Gastroesophageal sphincter (tissue), 3 donors: ENCODE results near the gene FAM50B.

Experiments used
- EP300 ChIP-seq: sonication (generic); formaldehyde crosslinking; IDR thresholded peaks from one replicate; pipeline ENCODE4 v1.6.1; 2017; ENCODE audit warnings: antibody characterized with exemption, mild to moderate bottlenecking
- POLR2A ChIP-seq, 2 donors: fragments of 450-650 bp; IDR thresholded peaks; one replicate each; pipeline ENCODE4 v1.6.1; 2017; ENCODE audit warnings: antibody characterized with exemption in 2 of 2, mild to moderate bottlenecking in 2 of 2, moderate library complexity in 1 of 2
- POLR2AphosphoS5 ChIP-seq: sonication (generic); formaldehyde crosslinking; IDR thresholded peaks from one replicate; pipeline ENCODE4 v1.6.1; 2017; ENCODE audit warnings: antibody characterized with exemption
- TF ChIP-seq, protein P1 (sequence below), 4 experiments: fragments of 200-600 bp in 2 of 4; fragments of 450-650 bp in 2 of 4; sonication (generic) in 1 of 4; IDR thresholded peaks; one replicate each; pipeline ENCODE4 v1.5.1; 2017 to 2019; ENCODE audit warnings: antibody characterized with exemption in 4 of 4, mild to moderate bottlenecking in 2 of 4, moderate library complexity in 2 of 4

DNA sequence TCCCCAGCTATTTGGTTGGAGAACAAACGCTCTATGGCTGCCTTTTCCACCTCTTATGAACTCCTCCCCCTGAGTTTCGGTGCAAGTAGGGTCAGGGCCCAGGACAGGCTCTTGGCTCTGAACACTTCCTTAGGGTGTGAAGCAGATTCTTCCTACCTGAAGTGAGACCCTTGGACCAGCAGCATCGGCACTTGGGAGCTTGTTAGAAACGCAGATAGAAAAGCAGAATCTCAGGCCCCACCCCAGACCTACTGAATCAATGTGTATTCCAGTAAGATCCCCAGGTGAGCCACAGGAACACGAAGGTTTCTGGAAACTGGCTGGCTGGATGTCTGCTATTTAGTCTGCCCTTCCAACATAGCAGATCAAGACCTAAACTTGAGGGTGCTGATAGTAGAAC, 3.2 kb downstream of the FAM50B start:
- TF ChIP-seq, protein P1, sequence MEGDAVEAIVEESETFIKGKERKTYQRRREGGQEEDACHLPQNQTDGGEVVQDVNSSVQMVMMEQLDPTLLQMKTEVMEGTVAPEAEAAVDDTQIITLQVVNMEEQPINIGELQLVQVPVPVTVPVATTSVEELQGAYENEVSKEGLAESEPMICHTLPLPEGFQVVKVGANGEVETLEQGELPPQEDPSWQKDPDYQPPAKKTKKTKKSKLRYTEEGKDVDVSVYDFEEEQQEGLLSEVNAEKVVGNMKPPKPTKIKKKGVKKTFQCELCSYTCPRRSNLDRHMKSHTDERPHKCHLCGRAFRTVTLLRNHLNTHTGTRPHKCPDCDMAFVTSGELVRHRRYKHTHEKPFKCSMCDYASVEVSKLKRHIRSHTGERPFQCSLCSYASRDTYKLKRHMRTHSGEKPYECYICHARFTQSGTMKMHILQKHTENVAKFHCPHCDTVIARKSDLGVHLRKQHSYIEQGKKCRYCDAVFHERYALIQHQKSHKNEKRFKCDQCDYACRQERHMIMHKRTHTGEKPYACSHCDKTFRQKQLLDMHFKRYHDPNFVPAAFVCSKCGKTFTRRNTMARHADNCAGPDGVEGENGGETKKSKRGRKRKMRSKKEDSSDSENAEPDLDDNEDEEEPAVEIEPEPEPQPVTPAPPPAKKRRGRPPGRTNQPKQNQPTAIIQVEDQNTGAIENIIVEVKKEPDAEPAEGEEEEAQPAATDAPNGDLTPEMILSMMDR (IDR thresholded peaks at IDR 0.05), result no peak
- TF ChIP-seq POLR2AphosphoS5 (no peak), EP300 (no peak), POLR2A (IDR thresholded peaks at IDR 0.05) (no peak)
